Stomach (tissue), 4 donors: ENCODE data around the gene DENND6A.

ENCODE experiments used
- EP300 ChIP-seq: sonication (generic); formaldehyde crosslinking; IDR thresholded peaks from one replicate; pipeline ENCODE4 v1.6.1; 2017; ENCODE audit warnings: antibody characterized with exemption
- POLR2A ChIP-seq, 4 donors: fragments of 450-650 bp; IDR thresholded peaks; one replicate each; pipeline ENCODE4 v1.6.1; 2016; ENCODE audit warnings: antibody characterized with exemption in 4 of 4, control low read depth in 2 of 4, mild to moderate bottlenecking in 1 of 4, moderate library complexity in 1 of 4
- TF ChIP-seq, protein P1 (sequence below), 7 experiments: fragments of 450-650 bp in 4 of 7; fragments of 200-600 bp in 3 of 7; sonication (generic) in 3 of 7; IDR thresholded peaks; one replicate each; pipeline ENCODE4 v1.5.1; 2016 to 2019; ENCODE audit warnings: antibody characterized with exemption in 7 of 7, control low read depth in 2 of 7, mild to moderate bottlenecking in 1 of 7

GRCh38 chr3:57592306-57592705, 100.6 kb downstream of the DENND6A start:
- no peak for TF ChIP-seq EP300
- TF ChIP-seq, protein P1, sequence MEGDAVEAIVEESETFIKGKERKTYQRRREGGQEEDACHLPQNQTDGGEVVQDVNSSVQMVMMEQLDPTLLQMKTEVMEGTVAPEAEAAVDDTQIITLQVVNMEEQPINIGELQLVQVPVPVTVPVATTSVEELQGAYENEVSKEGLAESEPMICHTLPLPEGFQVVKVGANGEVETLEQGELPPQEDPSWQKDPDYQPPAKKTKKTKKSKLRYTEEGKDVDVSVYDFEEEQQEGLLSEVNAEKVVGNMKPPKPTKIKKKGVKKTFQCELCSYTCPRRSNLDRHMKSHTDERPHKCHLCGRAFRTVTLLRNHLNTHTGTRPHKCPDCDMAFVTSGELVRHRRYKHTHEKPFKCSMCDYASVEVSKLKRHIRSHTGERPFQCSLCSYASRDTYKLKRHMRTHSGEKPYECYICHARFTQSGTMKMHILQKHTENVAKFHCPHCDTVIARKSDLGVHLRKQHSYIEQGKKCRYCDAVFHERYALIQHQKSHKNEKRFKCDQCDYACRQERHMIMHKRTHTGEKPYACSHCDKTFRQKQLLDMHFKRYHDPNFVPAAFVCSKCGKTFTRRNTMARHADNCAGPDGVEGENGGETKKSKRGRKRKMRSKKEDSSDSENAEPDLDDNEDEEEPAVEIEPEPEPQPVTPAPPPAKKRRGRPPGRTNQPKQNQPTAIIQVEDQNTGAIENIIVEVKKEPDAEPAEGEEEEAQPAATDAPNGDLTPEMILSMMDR (IDR thresholded peaks at IDR 0.05): no peak
- no peak for TF ChIP-seq POLR2A (IDR thresholded peaks at IDR 0.05)
